Body of pancreas (tissue), 4 donors: ENCODE results near the gene SPRN. TPM values are rescaled to one million over a fixed set of nuclear protein-coding genes. Genes with fewer than 3 reads are reported as not detected.

ENCODE experiments used
- ATAC-seq: fragments of 150-250 bp; one replicate; pipeline ENCODE4 v1.9.1; 2016
- DNase-seq, 4 donors: peaks; one replicate each; pipeline ENCODE4 v3.0.0-alpha.2; 2019
- H3K27ac ChIP-seq, 4 donors: fragments of 200-600 bp; sonication (generic); 1 replicate in 3 of 4; 2 replicates in 1 of 4; pipeline versions ENCODE4 v1.5.1 to v1.6.1; 2016 to 2019; ENCODE audit warnings: mild to moderate bottlenecking in 1 of 4, mixed read lengths in 1 of 4, moderate library complexity in 1 of 4
- H3K27me3 ChIP-seq, 2 donors: fragments of 200-600 bp; sonication (generic); one replicate each; pipeline ENCODE4 v1.6.0; 2016; ENCODE audit warnings: mild to moderate bottlenecking in 1 of 2
- H3K36me3 ChIP-seq, 2 donors: fragments of 200-600 bp; sonication (generic); replicated peaks in 1 of 2; 2 replicates each; pipeline ENCODE4 v1.5.1; 2016; ENCODE audit warnings: low read depth in 2 of 2; ENCODE audit not compliant: insufficient read depth in 1 of 2
- H3K4me1 ChIP-seq: fragments of 200-600 bp; sonication (generic); one replicate; pipeline ENCODE4 v1.6.0; 2016
- H3K4me3 ChIP-seq, 2 donors: fragments of 200-600 bp; sonication (generic); 1 replicate in 1 of 2; 2 replicates in 1 of 2; pipeline ENCODE4 v1.5.1; 2016 to 2019
- H3K9me3 ChIP-seq, 3 donors: fragments of 200-600 bp; sonication (generic); 1 replicate in 2 of 3; 2 replicates in 1 of 3; pipeline ENCODE4 v1.5.1; 2016
- POLR2A ChIP-seq, 3 donors: fragments of 450-650 bp; IDR thresholded peaks; one replicate each; pipeline ENCODE4 v1.6.1; 2016; ENCODE audit warnings: antibody characterized with exemption in 3 of 3, mild to moderate bottlenecking in 2 of 3
- WGBS, 2 donors: methylation state at CpG; one replicate each; pipeline ENCODE4 v1.1.5; 2017; 5-methylcytosine and 5-hydroxymethylcytosine counted together
- intact Hi-C: fragments of 100-400 bp; cut with DNase I; formaldehyde crosslinking; loops from one replicate; pipeline ENCODE4 v1.15.1; 2023
- total RNA-seq, 2 donors: library from RNA; depleted of rRNA; stranded (reverse); fragments of >200 nt; gene quantifications; one replicate each; pipeline ENCODE4 v1.1.0, GENCODE V29; 2016
- TF ChIP-seq, protein P1 (sequence below), 7 experiments: fragments of 450-650 bp in 4 of 7; fragments of 200-600 bp in 3 of 7; sonication (generic) in 3 of 7; IDR thresholded peaks; one replicate each; pipeline ENCODE4 v1.5.1; 2016 to 2019; ENCODE audit warnings: antibody characterized with exemption in 7 of 7

Gene SPRN
- total RNA-seq, 2 donors from 2014 or later: not detected

- Histone ChIP-seq H3K9me3 (no peaks in the 10 kb centered on the region), H3K36me3 (peaks cover 5 to 14% of the 10 kb centered on the region in 2 donors), H3K4me1 (no peaks in the 10 kb centered on the region), H3K27me3 (no peaks in the 10 kb centered on the region), H3K27ac (no peak overlapping the region), H3K4me3 (no peak overlapping the region)
- intact Hi-C loops: no loop called here
- DNase-seq: no peak
- TF ChIP-seq, protein P1, sequence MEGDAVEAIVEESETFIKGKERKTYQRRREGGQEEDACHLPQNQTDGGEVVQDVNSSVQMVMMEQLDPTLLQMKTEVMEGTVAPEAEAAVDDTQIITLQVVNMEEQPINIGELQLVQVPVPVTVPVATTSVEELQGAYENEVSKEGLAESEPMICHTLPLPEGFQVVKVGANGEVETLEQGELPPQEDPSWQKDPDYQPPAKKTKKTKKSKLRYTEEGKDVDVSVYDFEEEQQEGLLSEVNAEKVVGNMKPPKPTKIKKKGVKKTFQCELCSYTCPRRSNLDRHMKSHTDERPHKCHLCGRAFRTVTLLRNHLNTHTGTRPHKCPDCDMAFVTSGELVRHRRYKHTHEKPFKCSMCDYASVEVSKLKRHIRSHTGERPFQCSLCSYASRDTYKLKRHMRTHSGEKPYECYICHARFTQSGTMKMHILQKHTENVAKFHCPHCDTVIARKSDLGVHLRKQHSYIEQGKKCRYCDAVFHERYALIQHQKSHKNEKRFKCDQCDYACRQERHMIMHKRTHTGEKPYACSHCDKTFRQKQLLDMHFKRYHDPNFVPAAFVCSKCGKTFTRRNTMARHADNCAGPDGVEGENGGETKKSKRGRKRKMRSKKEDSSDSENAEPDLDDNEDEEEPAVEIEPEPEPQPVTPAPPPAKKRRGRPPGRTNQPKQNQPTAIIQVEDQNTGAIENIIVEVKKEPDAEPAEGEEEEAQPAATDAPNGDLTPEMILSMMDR (IDR thresholded peaks at IDR 0.05): no peak
- no peak for TF ChIP-seq POLR2A (IDR thresholded peaks at IDR 0.05)
- no peak for ATAC-seq
These were observed 12.1 kb downstream of the SPRN start for GRCh38 chr10:133412381-133412711.

DNA sequence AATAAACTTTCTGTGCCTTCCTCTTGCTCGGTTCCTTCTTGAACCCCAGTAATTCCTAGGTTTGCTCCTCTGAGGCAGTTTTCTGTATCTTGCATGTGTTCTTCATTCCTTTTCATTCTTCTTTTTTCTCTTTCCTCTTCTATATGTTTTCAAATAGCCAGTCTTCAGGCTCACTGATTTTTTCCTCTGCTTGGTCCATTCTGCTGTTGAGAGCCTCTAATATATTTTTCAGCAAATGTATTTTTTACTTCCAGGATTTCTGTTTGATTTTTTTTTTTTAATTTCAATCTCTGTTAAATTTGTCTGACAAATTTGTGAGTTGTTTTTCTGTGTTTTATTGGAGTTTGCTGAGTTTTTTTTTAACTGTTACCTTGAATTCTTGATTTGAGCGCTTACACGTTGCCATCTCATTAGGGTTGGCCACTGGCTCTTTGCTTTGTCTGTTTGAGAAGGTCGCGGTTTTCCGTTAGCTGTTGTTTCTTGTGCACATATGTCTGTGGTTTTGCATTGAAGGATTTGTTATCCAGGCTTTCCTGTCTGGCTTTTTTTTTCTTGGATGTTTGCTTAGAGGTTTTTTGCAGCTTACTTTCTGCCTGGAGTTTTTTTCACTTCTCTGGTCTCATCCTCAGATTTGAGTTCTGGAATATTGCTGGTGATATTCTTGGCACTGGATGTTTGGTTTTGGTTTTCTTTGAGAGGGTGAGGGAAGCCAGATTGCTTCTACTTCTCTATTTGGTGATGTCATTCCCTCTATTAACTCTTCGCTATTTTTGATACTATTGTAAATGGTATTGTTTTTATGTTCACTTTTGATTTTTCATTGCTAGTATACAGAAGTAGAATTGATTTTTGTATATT is 12.7 kb downstream of the SPRN start:
- no peak overlapping the region for H3K4me3 ChIP-seq
- intact Hi-C loops: no loop called here

DNA sequence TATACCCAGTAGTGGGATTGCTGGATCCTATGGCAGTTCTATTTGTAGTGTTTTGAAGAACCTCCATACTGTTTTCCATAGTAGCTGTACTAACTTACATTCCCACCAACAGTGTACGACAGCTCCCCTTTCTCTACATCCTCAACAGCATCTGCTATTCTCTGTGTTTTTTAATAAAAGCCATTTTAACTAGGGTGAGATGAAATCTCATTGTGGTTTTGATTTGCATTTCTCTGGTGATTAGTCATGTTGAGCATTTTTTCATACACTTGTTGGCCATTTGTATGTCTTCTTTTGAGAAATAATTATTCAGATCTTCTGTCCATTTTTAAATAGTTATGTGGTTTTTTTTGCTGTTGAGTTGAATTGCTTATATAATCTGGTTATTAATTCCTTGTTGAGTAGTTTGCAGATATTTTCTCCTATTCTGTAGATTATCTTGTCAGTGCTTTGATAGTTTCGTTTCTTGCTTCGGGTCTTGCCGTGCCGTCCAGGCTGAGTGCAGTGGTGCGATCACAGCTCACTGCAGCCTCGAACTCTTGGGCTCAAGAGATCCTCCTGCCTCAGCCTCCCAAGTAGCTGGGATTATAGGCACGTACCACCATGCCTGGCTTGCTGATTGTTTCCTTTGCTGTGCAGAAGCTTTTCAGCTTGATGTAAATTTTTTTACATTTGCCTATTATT is 18.4 kb downstream of the SPRN start:
- no peak for TF ChIP-seq POLR2A (IDR thresholded peaks at IDR 0.05)
- TF ChIP-seq, protein P1 (IDR thresholded peaks at IDR 0.05): no peak
- Histone ChIP-seq H3K9me3 (no peaks in the 10 kb centered on the region), H3K4me3 (no peak overlapping the region), H3K36me3 (peaks cover 5 to 15% of the 10 kb centered on the region in 2 donors), H3K27ac (no peak overlapping the region), H3K4me1 (no peaks in the 10 kb centered on the region), H3K27me3 (no peaks in the 10 kb centered on the region)
- ATAC-seq (no peak), DNase-seq (no peak)
- intact Hi-C loops: no loop called here
- 95 to 98% methylated on average over 8 of the region's 8 CpGs for WGBS, 2 donors

More for the DNA sequence above, 12.7 kb downstream of the SPRN start:
- no peak for DNase-seq
- TF ChIP-seq, protein P1 (IDR thresholded peaks at IDR 0.05): no peak
- no peak for TF ChIP-seq POLR2A (IDR thresholded peaks at IDR 0.05)
- Histone ChIP-seq H3K27ac (no peak overlapping the region), H3K27me3 (no peaks in the 10 kb centered on the region), H3K9me3 (no peaks in the 10 kb centered on the region), H3K36me3 (peaks cover 5 to 14% of the 10 kb centered on the region in 2 donors), H3K4me1 (no peaks in the 10 kb centered on the region)
- ATAC-seq: no peak
- 96 to 99% methylated on average over 7 of the region's 7 CpGs for WGBS, 2 donors

DNA sequence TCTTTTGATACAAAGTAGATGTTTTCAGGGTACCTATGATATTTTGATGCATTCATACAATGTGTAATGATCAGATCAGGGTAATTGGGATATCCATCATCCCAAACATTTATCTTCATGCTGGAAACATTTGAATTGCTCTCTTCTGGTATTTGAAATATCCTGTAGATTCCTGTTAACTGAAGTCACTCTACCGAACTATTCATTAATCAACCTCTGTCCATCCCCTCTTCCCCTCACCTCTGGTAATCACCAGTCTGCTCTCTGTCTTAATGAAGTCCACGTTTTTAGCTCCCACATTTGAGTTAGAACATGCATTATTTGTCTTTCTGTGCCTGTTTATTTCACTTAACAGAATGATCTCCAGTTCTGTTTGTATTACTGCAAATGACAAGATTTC is 19.2 kb downstream of the SPRN start:
- H3K27ac ChIP-seq: no peak overlapping the region
- no peaks in the 10 kb centered on the region for H3K4me1 ChIP-seq
- ATAC-seq: no peak
- intact Hi-C loops: no loop called here
- TF ChIP-seq, protein P1 (IDR thresholded peaks at IDR 0.05): no peak
- no peak for TF ChIP-seq POLR2A (IDR thresholded peaks at IDR 0.05)
- H3K27me3 ChIP-seq: no peaks in the 10 kb centered on the region
- 40 to 48% methylated on average over 2 of the region's 2 CpGs for WGBS, 2 donors
- H3K4me3 ChIP-seq: no peak overlapping the region
- no peak for DNase-seq
- no peaks in the 10 kb centered on the region for H3K9me3 ChIP-seq
- H3K36me3 ChIP-seq: peaks cover 5 to 12% of the 10 kb centered on the region in 2 donors
